Endothelial cell (in vitro differentiated cells): ENCODE measurements around the gene ARHGEF18. TPM values are rescaled to one million over a fixed set of nuclear protein-coding genes. Genes with fewer than 3 reads are reported as not detected.

Experiments
- DNase-seq: peaks from one replicate; pipeline ENCODE4 v3.0.0; 2021; ENCODE audit warnings: low spot score
- H3K27ac Mint-ChIP-seq: one replicate; pipeline ENCODE4 v1.8.0; 2021; ENCODE audit warnings: mixed read lengths, inconsistent platforms; ENCODE audit not compliant: unreplicated experiment
- H3K27me3 Mint-ChIP-seq: one replicate; pipeline ENCODE4 v1.8.0; 2021; ENCODE audit warnings: mild to moderate bottlenecking, moderate library complexity, mixed read lengths, inconsistent platforms; ENCODE audit not compliant: unreplicated experiment
- H3K36me3 Mint-ChIP-seq: one replicate; pipeline ENCODE4 v1.8.0; 2021; ENCODE audit warnings: mild to moderate bottlenecking, low read depth, mixed read lengths, inconsistent platforms; ENCODE audit not compliant: unreplicated experiment
- H3K4me1 Mint-ChIP-seq: one replicate; pipeline ENCODE4 v1.8.0; 2021; ENCODE audit warnings: mild to moderate bottlenecking, mixed read lengths, inconsistent platforms; ENCODE audit not compliant: unreplicated experiment
- H3K4me3 Mint-ChIP-seq: one replicate; pipeline ENCODE4 v1.8.0; 2021; ENCODE audit warnings: mild to moderate bottlenecking, mixed read lengths, inconsistent platforms; ENCODE audit not compliant: unreplicated experiment
- H3K9me3 Mint-ChIP-seq: one replicate; pipeline ENCODE4 v1.8.0; 2021; ENCODE audit warnings: mixed read lengths, inconsistent platforms; ENCODE audit not compliant: unreplicated experiment
- CTCF ChIP-seq: fragments of 200-600 bp; sonication (generic); IDR thresholded peaks from one replicate; pipeline ENCODE4 v1.5.0; 2021; ENCODE audit warnings: antibody characterized with exemption; ENCODE audit not compliant: unreplicated experiment
- total RNA-seq: library from RNA; stranded (reverse); fragmentation: NEBNext Ultra II Directional; extraction: Animal tissue kit (Norgen Biotek cat#: 25700); gene quantifications from one replicate; pipeline ENCODE4 v1.2.1, GENCODE V29; 2021; ENCODE audit not compliant: unreplicated experiment

The ARHGEF18 gene
- total RNA-seq, 1 donor from 2014 or later, result 30.5 TPM

- Mint-ChIP-seq H3K36me3 (no peaks in the 10 kb centered on the region), H3K27ac (no peak overlapping the region), H3K4me1 (peaks cover 3% of the 10 kb centered on the region), H3K27me3 (peaks cover 5% of the 10 kb centered on the region), H3K4me3 (no peak overlapping the region), H3K9me3 (no peaks in the 10 kb centered on the region)
- no peak for TF ChIP-seq CTCF
- no peak for DNase-seq
These were observed 24.1 kb downstream of the ARHGEF18 start for GRCh38 chr19:7372810-7373209.

- Mint-ChIP-seq H3K9me3 (no peaks in the 10 kb centered on the region), H3K27ac (no peak overlapping the region), H3K4me3 (no peak overlapping the region), H3K4me1 (no peaks in the 10 kb centered on the region), H3K27me3 (peaks cover 5% of the 10 kb centered on the region), H3K36me3 (no peaks in the 10 kb centered on the region)
- TF ChIP-seq CTCF, result no peak
- DNase-seq, result no peak
These were observed 25.1 kb downstream of the ARHGEF18 start for GRCh38 chr19:7373862-7374261.

GRCh38 chr19:7376151-7376852 lies 27.6 kb downstream of the ARHGEF18 start:
- peaks cover 7% of the 10 kb centered on the region for H3K27me3 Mint-ChIP-seq
- no peak for DNase-seq
- no peak overlapping the region for H3K4me3 Mint-ChIP-seq
- no peaks in the 10 kb centered on the region for H3K36me3 Mint-ChIP-seq
- no peak overlapping the region for H3K27ac Mint-ChIP-seq
- TF ChIP-seq CTCF, result no peak
- H3K9me3 Mint-ChIP-seq, result no peaks in the 10 kb centered on the region
- H3K4me1 Mint-ChIP-seq, result no peaks in the 10 kb centered on the region

- H3K27me3 Mint-ChIP-seq, result peaks cover 7% of the 10 kb centered on the region
- DNase-seq, result no peak
These were observed 28.5 kb downstream of the ARHGEF18 start for GRCh38 chr19:7377196-7377595.

More at GRCh38 chr19:7377196-7377595, 28.5 kb downstream of the ARHGEF18 start:
- Mint-ChIP-seq H3K9me3 (no peaks in the 10 kb centered on the region), H3K4me1 (no peaks in the 10 kb centered on the region), H3K27ac (no peak overlapping the region), H3K36me3 (no peaks in the 10 kb centered on the region), H3K4me3 (no peak overlapping the region)
- no peak for TF ChIP-seq CTCF
